Stomach (tissue), 9 donors: ENCODE data around the gene CKMT2. TPM values are rescaled to one million over a fixed set of nuclear protein-coding genes. Genes with fewer than 3 reads are reported as not detected.

Experiments
- DNase-seq, 2 donors: peaks; one replicate each; pipeline versions ENCODE4 v3.0.0 to v3.0.0-alpha.2; 2013 to 2019
- H3K27ac ChIP-seq, 5 donors: fragments of 200-600 bp in 4 of 5; sonication (generic) in 4 of 5; one replicate each; pipeline ENCODE4 v1.5.1; 2013 to 2019; ENCODE audit warnings: mild to moderate bottlenecking in 1 of 5, moderate library complexity in 1 of 5
- H3K27me3 ChIP-seq, 3 donors: fragments of 200-600 bp; sonication (generic); one replicate each; pipeline ENCODE4 v1.5.1; 2017 to 2019; ENCODE audit warnings: mixed run types in 1 of 3
- H3K36me3 ChIP-seq, 4 donors: fragments of 200-600 bp; sonication (generic); 1 replicate in 3 of 4; 2 replicates in 1 of 4; pipeline ENCODE4 v1.5.1; 2016 to 2019
- H3K4me1 ChIP-seq, 4 donors: fragments of 200-600 bp; sonication (generic); one replicate each; pipeline ENCODE4 v1.5.1; 2016 to 2019
- H3K4me3 ChIP-seq, 4 donors: fragments of 200-600 bp; sonication (generic) in 3 of 4; one replicate each; pipeline ENCODE4 v1.5.1; 2016 to 2019; ENCODE audit warnings: mild to moderate bottlenecking in 1 of 4
- H3K9me3 ChIP-seq, 4 donors: fragments of 200-600 bp; sonication (generic); one replicate each; pipeline ENCODE4 v1.5.1; 2016 to 2019
- CTCF ChIP-seq, 7 experiments: fragments of 450-650 bp in 4 of 7; fragments of 200-600 bp in 3 of 7; sonication (generic) in 3 of 7; IDR thresholded peaks; one replicate each; pipeline ENCODE4 v1.5.1; 2016 to 2019; ENCODE audit warnings: antibody characterized with exemption in 7 of 7, control low read depth in 2 of 7, mild to moderate bottlenecking in 1 of 7
- EP300 ChIP-seq: sonication (generic); formaldehyde crosslinking; IDR thresholded peaks from one replicate; pipeline ENCODE4 v1.6.1; 2017; ENCODE audit warnings: antibody characterized with exemption
- POLR2A ChIP-seq, 4 donors: fragments of 450-650 bp; IDR thresholded peaks; one replicate each; pipeline ENCODE4 v1.6.1; 2016; ENCODE audit warnings: antibody characterized with exemption in 4 of 4, control low read depth in 2 of 4, mild to moderate bottlenecking in 1 of 4, moderate library complexity in 1 of 4
- POLR2AphosphoS5 ChIP-seq, 3 donors: sonication (generic); formaldehyde crosslinking; IDR thresholded peaks; one replicate each; pipeline ENCODE4 v1.6.1; 2016; ENCODE audit warnings: antibody characterized with exemption in 3 of 3
- WGBS, 5 donors: extraction: QIAGEN DNeasy Blood & Tissue Kit in 3 of 5; methylation state at CpG; one replicate each; pipeline versions ENCODE4 v1.1.5 to v1.1.7; 2013 to 2018; 5-methylcytosine and 5-hydroxymethylcytosine counted together
- intact Hi-C: fragments of 100-400 bp; cut with DNase I; formaldehyde crosslinking; loops from one replicate; pipeline ENCODE4 v1.15.1; 2023; ENCODE audit warnings: low total_unique reads
- polyA plus RNA-seq, 3 donors: library from polyadenylated mRNA; stranded (reverse); fragments of 200-250 nt; gene quantifications; one replicate each; pipeline ENCODE4 v1.2.3, GENCODE V29; 2013
- total RNA-seq, 5 donors: library from RNA; depleted of rRNA; stranded (reverse); fragments of >200 nt; gene quantifications; one replicate each; pipeline versions ENCODE4 v1.1.0 to v1.2.3, GENCODE V29; 2014 to 2016
- donor health status: healthy with polysubstance abuse.
- donor health status: Bipolar disorder and iron deficiency.
- donor health status: healthy.

Gene CKMT2
- total and polyA plus RNA-seq, 8 donors: 4.6 to 86.2 (median 15.1) TPM; not detected in 1

DNA sequence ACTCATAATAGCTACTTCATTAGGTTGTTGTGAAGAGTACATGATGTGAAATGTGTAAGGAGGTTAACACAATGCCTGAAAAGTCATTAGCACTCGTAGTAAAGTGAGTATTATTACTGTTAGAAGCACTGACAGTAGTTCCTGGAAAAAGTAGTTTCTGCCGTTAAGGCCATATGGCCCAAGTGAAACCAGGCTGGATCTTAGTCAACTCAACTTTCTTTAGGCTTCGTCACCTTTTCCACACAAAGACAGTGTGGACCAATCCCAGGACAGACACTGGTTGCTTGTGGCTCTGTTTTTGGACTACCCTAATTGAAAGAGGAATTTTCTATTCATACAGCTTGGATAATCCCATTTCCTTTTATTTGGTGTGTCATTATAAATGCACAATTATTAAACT, 29.4 kb upstream of the CKMT2 start:
- Histone ChIP-seq H3K27ac (no peak overlapping the region), H3K27me3 (peaks cover 0 to 8% (median 0%) of the 10 kb centered on the region in 3 donors), H3K4me3 (no peak overlapping the region), H3K36me3 (no peaks in the 10 kb centered on the region), H3K9me3 (no peaks in the 10 kb centered on the region), H3K4me1 (no peaks in the 10 kb centered on the region)
- intact Hi-C loops: no loop called here
- no peak for DNase-seq
- TF ChIP-seq POLR2A (IDR thresholded peaks at IDR 0.05) (no peak), EP300 (no peak), POLR2AphosphoS5 (IDR thresholded peaks at IDR 0.05) (no peak), CTCF (IDR thresholded peaks at IDR 0.05) (no peak)
- WGBS, 5 donors: 78 to 93% (median 90%) methylated on average over 3 of the region's 3 CpGs

DNA sequence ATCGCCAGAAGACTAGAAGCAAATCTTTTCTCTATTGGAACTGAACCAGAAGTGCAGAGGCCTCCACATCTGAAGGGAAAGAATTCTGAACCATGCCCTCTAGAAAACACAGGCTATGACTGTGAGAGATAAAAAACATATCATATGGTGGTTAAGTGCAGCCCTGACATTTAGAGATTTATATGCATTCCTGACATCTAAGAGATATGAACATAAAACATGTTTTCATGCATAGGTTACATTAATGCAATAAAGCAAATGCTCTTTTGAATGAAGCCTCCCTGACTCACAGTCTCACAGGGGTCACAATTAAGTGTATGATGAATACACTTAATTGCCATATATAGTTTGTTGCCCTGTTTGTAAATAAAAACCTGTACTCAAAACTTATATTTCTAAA, 28.9 kb upstream of the CKMT2 start:
- H3K4me1 ChIP-seq: no peaks in the 10 kb centered on the region
- H3K9me3 ChIP-seq: no peaks in the 10 kb centered on the region
- no peak overlapping the region for H3K27ac ChIP-seq
- intact Hi-C loops: no loop called here
- no peak overlapping the region for H3K4me3 ChIP-seq
- no peak for TF ChIP-seq POLR2AphosphoS5 (IDR thresholded peaks at IDR 0.05)
- TF ChIP-seq EP300: no peak
- TF ChIP-seq POLR2A (IDR thresholded peaks at IDR 0.05): no peak
- 82 to 97% (median 95%) methylated on average over 1 of the region's 1 CpG for WGBS, 5 donors
- H3K27me3 ChIP-seq: peaks cover 0 to 3% (median 0%) of the 10 kb centered on the region in 3 donors
- no peaks in the 10 kb centered on the region for H3K36me3 ChIP-seq
- no peak for DNase-seq

- Histone ChIP-seq H3K4me3 (no peak overlapping the region), H3K4me1 (no peaks in the 10 kb centered on the region), H3K9me3 (no peaks in the 10 kb centered on the region), H3K27ac (no peak overlapping the region), H3K36me3 (no peaks in the 10 kb centered on the region), H3K27me3 (no peaks in the 10 kb centered on the region)
- 63 to 76% (median 67%) methylated on average over 4 of the region's 4 CpGs for WGBS, 5 donors
- no peak for DNase-seq
- intact Hi-C loops: no loop called here
- TF ChIP-seq POLR2AphosphoS5 (IDR thresholded peaks at IDR 0.05) (no peak), POLR2A (IDR thresholded peaks at IDR 0.05) (no peak), EP300 (no peak), CTCF (IDR thresholded peaks at IDR 0.05) (no peak)
Observed at GRCh38 chr5:81205058-81205457, 28.1 kb upstream of the CKMT2 start.

DNA sequence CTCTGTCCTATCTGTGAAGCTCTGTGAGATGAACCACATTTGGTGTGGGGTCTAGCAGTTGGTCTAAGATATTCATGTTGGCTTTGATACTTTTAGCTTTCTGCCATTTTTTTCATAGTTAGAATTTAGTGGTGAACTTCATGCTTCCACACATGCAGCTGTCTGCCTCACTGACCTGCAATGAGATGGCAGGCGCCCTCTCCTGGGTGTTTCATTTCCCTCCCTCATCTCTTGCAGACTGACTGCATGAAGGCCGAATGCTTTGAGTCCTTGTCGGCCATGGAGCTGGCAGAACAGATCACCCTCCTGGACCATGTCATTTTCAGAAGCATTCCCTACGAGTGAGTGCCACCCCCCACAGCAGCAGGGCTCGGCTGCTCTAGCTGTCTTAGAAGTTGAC, 26.1 kb upstream of the CKMT2 start:
- no peaks in the 10 kb centered on the region for H3K36me3 ChIP-seq
- intact Hi-C loops: no loop called here
- peak in 1 of 2 donors; percentile 22 for DNase-seq
- H3K27ac ChIP-seq: no peak overlapping the region
- TF ChIP-seq POLR2A (IDR thresholded peaks at IDR 0.05) (no peak), POLR2AphosphoS5 (IDR thresholded peaks at IDR 0.05) (no peak), EP300 (no peak), CTCF (IDR thresholded peaks at IDR 0.05) (no peak)
- no peaks in the 10 kb centered on the region for H3K9me3 ChIP-seq
- no peaks in the 10 kb centered on the region for H3K27me3 ChIP-seq
- peaks cover 0 to 3% (median 0%) of the 10 kb centered on the region in 4 donors for H3K4me1 ChIP-seq
- H3K4me3 ChIP-seq: no peak overlapping the region
- 68 to 78% (median 73%) methylated on average over 5 of the region's 5 CpGs for WGBS, 5 donors

- 74 to 85% (median 80%) methylated on average over 4 of the region's 4 CpGs for WGBS, 5 donors
- H3K4me3 ChIP-seq: no peak overlapping the region
- DNase-seq: no peak
Observed at GRCh38 chr5:81208904-81209303, 24.2 kb upstream of the CKMT2 start.

More at GRCh38 chr5:81208904-81209303, 24.2 kb upstream of the CKMT2 start:
- peaks cover 5 to 16% (median 11%) of the 10 kb centered on the region in 4 donors for H3K4me1 ChIP-seq
- no peak overlapping the region for H3K27ac ChIP-seq
- no peaks in the 10 kb centered on the region for H3K9me3 ChIP-seq
- H3K27me3 ChIP-seq: no peaks in the 10 kb centered on the region
- intact Hi-C loops: no loop called here
- TF ChIP-seq POLR2AphosphoS5 (IDR thresholded peaks at IDR 0.05) (no peak), EP300 (no peak), CTCF (IDR thresholded peaks at IDR 0.05) (no peak), POLR2A (IDR thresholded peaks at IDR 0.05) (no peak)
- no peaks in the 10 kb centered on the region for H3K36me3 ChIP-seq
